A172 (cell line): ENCODE results near the gene LOX. TPM values are rescaled to one million over a fixed set of nuclear protein-coding genes. Genes with fewer than 3 reads are reported as not detected.
"Not testable (repeated sequence)": the region's sequence is repeated elsewhere in the genome, so short reads cannot be mapped to it uniquely, and the experiment has no call there.

ENCODE experiments used
- DNase-seq: peaks from one replicate; pipeline ENCODE4 v3.0.0-alpha.2; 2015; ENCODE audit warnings: low spot score
- total RNA-seq: library from RNA; depleted of rRNA; stranded (reverse); fragments of >200 nt; shearing (Covaris generic); gene quantifications from 2 replicates; pipeline ENCODE4 v1.2.3, GENCODE V29; 2014

Gene LOX
- total RNA-seq, 1 experiment from 2014 or later: 27.2 TPM

DNA sequence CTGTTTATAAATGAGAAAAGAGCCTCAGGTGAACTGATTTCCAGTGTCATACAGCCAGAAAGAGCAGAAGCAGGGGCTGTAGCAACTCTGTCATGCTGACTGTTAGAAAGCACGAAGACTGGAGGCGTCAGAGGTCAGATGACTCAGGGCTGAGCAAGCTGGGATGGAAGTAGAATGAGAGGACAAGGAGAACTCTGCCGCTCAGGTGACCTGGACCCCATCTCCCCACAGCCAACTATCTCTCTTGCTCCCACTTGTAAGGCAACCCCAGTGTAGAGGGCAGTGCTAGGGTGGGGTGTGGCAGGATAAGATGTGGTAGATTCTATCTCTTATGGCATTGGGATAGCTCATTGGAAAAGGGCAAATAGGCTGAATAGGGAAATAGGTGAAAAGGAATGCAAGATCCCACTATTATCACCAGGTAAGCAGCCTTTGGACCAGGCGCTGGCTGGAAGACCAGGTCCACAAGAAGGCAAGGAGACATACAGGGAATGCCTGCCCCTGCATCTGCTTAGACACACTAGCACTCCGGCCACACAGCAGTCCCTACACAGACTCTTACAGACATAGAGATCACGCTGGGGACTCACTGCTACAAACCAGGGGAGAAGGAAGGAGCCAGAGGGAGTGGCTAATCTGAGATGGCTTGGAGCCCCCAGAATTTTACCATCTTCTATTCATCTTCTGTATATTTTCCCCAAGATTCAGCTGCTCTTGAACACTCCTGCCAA is 21.2 kb upstream of the LOX start:
- peak; percentile 77 for DNase-seq

DNA sequence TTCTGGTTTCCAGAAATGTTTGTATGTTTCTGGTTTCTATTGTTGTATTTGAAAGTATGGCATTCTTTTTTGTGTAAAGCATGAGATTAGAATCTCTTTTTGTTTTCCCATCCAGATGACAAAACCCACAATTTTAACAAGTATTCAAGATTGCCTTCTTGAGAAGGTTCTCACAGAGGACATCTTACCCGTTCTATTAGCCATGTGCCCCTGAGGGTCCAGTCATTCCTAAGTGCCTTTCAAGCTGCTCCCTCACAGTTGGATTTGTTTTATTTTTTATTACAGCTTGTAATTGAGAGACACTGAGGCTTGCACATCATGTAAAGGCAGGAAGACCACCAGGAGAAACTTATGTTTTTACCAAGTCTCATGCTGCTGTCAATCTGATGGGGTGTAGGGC is 19.3 kb upstream of the LOX start:
- no peak for DNase-seq

- DNase-seq: no peak
Observed at GRCh38 chr5:122095158-122095557, 17.1 kb upstream of the LOX start.

DNA sequence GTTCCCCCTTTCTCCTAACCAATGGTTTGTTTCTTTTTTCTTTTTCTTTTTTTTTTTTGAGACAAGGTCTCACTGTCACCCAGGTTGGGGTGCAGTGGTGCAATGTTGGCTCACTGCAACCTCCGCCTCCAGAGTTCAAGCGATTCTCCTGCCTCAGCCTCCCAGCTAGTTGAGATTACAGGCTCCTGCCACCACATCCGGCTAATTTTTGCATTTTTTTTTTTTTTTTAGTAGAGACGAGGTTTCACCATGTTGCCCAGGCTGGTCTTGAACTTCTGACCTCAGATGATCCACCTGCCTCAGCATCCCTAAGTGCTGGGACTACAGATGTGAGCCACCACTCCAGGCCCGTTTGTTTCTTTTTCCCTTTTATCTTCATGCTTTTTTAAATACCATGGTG is 16.2 kb upstream of the LOX start:
- not testable (repeated sequence) for DNase-seq

DNA sequence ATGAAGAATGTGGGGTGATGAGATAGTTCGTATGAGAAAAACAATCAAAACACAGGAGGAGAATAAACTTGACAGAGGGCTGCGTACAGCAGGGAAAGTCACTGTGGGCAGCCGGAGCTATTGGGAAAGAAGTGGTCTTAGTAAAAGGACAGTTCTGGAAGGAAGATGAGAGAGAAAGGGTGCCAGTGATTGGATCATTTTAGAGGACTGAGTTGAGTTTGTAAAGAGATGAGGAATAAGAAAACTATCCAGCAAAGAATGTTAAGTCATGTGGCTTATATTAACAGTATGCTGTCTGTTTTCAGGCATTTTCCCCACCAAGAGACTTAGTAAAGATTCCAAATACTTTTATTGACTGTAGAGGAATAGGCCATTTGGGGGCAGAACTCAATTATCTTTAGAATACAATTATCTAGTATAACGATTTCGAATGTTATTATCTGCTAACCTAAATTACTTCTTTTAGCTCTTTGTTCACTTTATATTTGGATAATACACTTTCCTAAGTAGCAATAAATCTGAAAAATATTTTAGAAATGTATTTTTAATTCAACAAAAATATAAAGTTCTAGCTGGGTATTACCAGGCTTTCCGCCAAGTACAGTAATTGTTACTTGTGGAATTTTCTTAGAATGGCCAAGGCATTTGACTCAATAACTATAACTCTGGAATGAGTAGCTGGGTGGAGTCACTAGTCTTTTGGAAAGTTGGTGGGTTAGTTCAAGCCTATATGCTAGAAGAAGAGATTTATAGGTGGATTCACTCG is 15.5 kb upstream of the LOX start:
- peak; percentile 69 for DNase-seq

- DNase-seq: peak; percentile 68
Observed at GRCh38 chr5:122091936-122092600, 14.0 kb upstream of the LOX start.

GRCh38 chr5:122089096-122090013 is 11.3 kb upstream of the LOX start:
- DNase-seq: peak; percentile 88

- no peak for DNase-seq
Observed at GRCh38 chr5:122085041-122085440, 7.0 kb upstream of the LOX start.

DNA sequence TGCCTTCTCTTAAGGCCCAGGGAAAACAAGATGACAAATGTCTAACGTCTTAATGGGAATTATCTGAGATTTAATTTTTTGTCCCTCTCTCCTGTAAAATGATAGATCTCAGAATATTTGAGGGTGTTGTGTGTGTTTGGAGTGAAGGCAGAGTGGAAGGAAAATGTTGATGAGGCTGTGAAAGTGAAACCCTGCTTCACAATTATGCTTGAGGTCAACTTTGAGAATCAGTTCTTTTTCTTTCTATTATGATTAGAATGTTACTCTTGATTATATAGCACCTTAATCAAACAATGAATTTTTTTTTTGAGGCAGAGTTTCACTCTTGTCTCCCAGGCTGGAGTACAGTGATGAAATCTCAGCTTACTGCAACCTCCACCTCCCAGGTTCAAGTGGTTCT is 5.5 kb upstream of the LOX start:
- no peak for DNase-seq

DNA sequence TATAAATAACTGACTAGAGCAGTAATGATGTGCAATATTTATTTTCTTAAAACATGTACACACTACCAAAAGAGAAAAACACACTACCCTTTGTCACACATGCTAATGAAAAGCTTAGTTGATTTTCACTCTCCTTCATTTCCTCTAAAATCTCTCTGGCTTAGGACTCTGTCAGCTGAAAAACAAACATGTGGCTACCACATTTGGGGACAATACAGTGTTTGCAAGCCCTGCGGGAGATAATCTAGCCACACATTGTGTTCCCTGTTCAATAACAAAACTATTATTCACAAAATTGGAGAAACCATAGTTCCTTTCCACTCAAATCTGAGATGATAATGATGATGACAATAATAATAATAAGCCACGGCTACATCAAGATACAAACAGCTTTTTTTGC is 3.5 kb upstream of the LOX start:
- no peak for DNase-seq

DNA sequence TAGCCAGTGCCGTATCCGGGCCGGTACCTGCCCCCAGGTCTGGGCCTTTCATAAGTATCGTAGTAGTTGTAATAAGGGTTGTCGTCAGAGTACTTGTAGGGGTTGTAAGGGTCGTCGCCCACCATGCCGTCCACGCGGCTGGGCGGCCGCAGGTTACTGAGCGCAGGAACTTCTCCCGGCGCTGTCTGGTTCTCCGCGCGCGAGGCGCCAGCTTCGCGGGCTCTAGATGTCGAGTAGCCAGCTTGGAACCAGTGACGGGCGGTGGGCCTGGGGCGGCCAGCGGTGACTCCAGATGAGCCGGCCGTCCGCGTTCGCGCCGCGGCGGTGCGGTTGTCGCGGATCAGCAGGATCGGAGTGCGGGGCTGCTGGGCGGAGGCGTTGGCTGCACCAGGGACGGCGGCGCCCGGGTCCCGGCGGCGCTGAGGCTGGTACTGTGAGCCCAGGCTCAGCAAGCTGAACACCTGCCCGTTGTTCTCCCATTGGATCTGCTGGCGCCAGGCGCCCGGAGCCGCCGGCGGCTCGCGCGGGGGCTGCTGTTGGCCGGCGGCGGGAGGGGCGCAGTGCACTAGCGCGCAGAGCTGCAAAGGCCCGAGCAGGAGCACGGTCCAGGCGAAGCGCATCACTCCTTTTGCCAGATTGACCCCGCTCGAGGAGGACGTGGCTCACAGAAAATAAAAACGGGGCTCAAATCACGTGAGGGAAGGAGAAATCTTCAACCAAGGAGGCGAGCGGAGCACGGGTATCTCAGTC is 518 bp downstream of the LOX start:
- peak; percentile 40 for DNase-seq

GRCh38 chr5:122076669-122077365 is 1.2 kb downstream of the LOX start:
- DNase-seq: peak; percentile 82

- DNase-seq: no peak
Observed at GRCh38 chr5:122076050-122076461, 2.0 kb downstream of the LOX start.

GRCh38 chr5:122073864-122074263 is 4.2 kb downstream of the LOX start:
- no peak for DNase-seq

- DNase-seq: no peak
Observed at GRCh38 chr5:122073018-122073417, 5.0 kb downstream of the LOX start.

- DNase-seq: no peak
Observed at GRCh38 chr5:122067390-122067789, 10.7 kb downstream of the LOX start.

- no peak for DNase-seq
Observed at GRCh38 chr5:122064992-122065391, 13.1 kb downstream of the LOX start.

GRCh38 chr5:122063836-122064235 is 14.2 kb downstream of the LOX start:
- no peak for DNase-seq

DNA sequence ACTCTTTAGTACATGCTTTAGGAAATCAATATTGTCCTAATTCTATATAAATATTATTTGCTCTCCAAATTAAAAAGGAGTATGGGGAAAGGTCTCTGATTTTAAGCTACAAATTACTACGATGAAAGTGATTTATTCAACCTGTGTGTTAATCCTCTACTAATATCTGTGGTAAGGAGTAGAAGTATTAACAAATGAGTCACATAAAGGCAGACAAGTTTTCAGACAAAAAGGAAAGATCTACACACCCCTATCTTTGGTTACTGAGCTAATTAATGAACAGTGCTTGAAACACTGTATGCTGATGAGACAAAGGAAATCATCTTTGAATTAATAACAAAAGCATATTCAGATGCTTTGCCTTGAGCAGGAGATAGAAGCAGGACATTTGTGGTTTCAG is 15.9 kb downstream of the LOX start:
- DNase-seq: no peak

DNA sequence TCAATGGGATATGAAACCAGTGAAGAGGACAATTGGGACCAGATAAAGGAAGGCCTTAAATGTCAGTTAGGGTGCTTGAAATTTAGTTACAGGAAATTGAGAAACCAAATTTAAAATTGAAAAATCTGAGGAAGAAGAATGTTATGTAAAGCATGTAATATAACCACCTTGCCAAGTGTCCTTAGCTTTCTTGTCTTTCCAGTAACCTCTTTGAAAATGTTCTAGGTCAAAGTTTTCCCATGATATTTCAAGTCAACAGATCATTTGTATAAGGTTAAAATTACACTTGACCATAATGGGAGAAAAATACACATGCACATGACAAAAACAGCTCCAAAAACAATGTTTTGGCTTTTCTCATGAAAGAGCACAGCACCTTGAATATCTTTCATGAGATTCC is 21.1 kb downstream of the LOX start:
- DNase-seq: no peak
